ENCODE data around the gene GP1BB.
"Not testable (repeated sequence)": the region's sequence is repeated elsewhere in the genome, so short reads cannot be mapped to it uniquely, and the experiment has no call there.

Gene GP1BB

GRCh38 chr22:19723232-19723982 lies at the start of gene GP1BB:
Gene GP1BB (plus strand): TSS chr22:19723539. CDS start chr22:19723570, 31 bp downstream.
- DNase-seq: no peak

GRCh38 chr22:19673660-19674059 lies 49.7 kb upstream of the GP1BB start:
- no peak for DNase-seq

GRCh38 chr22:19674129-19674928 lies 49.0 kb upstream of the GP1BB start:
- no peak for DNase-seq

GRCh38 chr22:19674929-19675253 lies 48.4 kb upstream of the GP1BB start:
- DNase-seq: no peak

GRCh38 chr22:19675428-19675827 lies 47.9 kb upstream of the GP1BB start:
- no peak for DNase-seq

GRCh38 chr22:19676437-19676836 lies 46.9 kb upstream of the GP1BB start:
- not testable (repeated sequence) for DNase-seq

GRCh38 chr22:19678949-19679521 lies 44.3 kb upstream of the GP1BB start:
- DNase-seq: no peak

GRCh38 chr22:19679522-19680101 lies 43.7 kb upstream of the GP1BB start:
- DNase-seq: no peak

- no peak for DNase-seq
Observed at GRCh38 chr22:19680287-19680881, 43.0 kb upstream of the GP1BB start.

- DNase-seq: no peak
Observed at GRCh38 chr22:19680911-19681862, 42.2 kb upstream of the GP1BB start.

GRCh38 chr22:19681863-19682245 lies 41.5 kb upstream of the GP1BB start:
- no peak for DNase-seq

- no peak for DNase-seq
Observed at GRCh38 chr22:19686946-19687345, 36.4 kb upstream of the GP1BB start.

- peak; percentile 32 for DNase-seq
Observed at GRCh38 chr22:19687561-19688300, 35.6 kb upstream of the GP1BB start.

- no peak for DNase-seq
Observed at GRCh38 chr22:19688301-19689290, 34.7 kb upstream of the GP1BB start.

- DNase-seq: no peak
Observed at GRCh38 chr22:19689408-19689807, 33.9 kb upstream of the GP1BB start.

- no peak for DNase-seq
Observed at GRCh38 chr22:19691007-19691720, 32.2 kb upstream of the GP1BB start.

- DNase-seq: no peak
Observed at GRCh38 chr22:19691721-19692341, 31.5 kb upstream of the GP1BB start.

- no peak for DNase-seq
Observed at GRCh38 chr22:19693581-19693980, 29.8 kb upstream of the GP1BB start.
